Lung (tissue), 12 donors: ENCODE data around the gene OPALIN. TPM values are rescaled to one million over a fixed set of nuclear protein-coding genes. Genes with fewer than 3 reads are reported as not detected.

Experiments
- ATAC-seq: fragments of 200-7000 bp; cut with Tn5 transposase; one replicate; pipeline ENCODE4 v1.9.1; 2020; ENCODE audit warnings: moderate number of reproducible peaks; ENCODE audit not compliant: insufficient read depth, low FRiP score
- DNase-seq, 3 donors: peaks; one replicate each; pipeline ENCODE4 v3.0.0-alpha.2; 2013 to 2017
- H3K27ac ChIP-seq, 2 donors: one replicate each; pipeline ENCODE4 v1.5.1; 2013; ENCODE audit warnings: mild to moderate bottlenecking in 2 of 2, moderate library complexity in 2 of 2, control low read depth in 1 of 2, inconsistent platforms in 1 of 2, low read depth in 1 of 2, low read length in 1 of 2
- H3K27me3 ChIP-seq, 3 donors: one replicate each; pipeline ENCODE4 v1.5.1; 2013; ENCODE audit warnings: low read length in 2 of 3; ENCODE audit not compliant: control insufficient read depth in 3 of 3, insufficient read depth in 3 of 3
- H3K36me3 ChIP-seq, 4 donors: one replicate each; pipeline ENCODE4 v1.5.1; 2013; ENCODE audit warnings: low read length in 4 of 4, mild to moderate bottlenecking in 1 of 4, moderate library complexity in 1 of 4; ENCODE audit not compliant: control insufficient read depth in 4 of 4, insufficient read depth in 4 of 4
- H3K4me1 ChIP-seq, 5 donors: one replicate each; pipeline ENCODE4 v1.5.1; 2013; ENCODE audit warnings: low read length in 5 of 5, mild to moderate bottlenecking in 2 of 5, moderate library complexity in 1 of 5; ENCODE audit not compliant: control insufficient read depth in 5 of 5, insufficient read depth in 5 of 5
- H3K4me3 ChIP-seq: one replicate; pipeline ENCODE4 v1.5.1; 2013; ENCODE audit warnings: mild to moderate bottlenecking, control low read depth, moderate library complexity
- H3K9ac ChIP-seq, 2 donors: one replicate each; pipeline ENCODE4 v1.5.1; 2013; ENCODE audit warnings: low read length in 2 of 2, control low read depth in 1 of 2; ENCODE audit not compliant: insufficient read depth in 1 of 2
- H3K9me3 ChIP-seq, 4 donors: one replicate each; pipeline ENCODE4 v1.5.1; 2013; ENCODE audit warnings: low read length in 3 of 4, mild to moderate bottlenecking in 1 of 4, moderate library complexity in 1 of 4; ENCODE audit not compliant: control insufficient read depth in 4 of 4, insufficient read depth in 3 of 4
- WGBS, 2 donors: extraction: QIAGEN DNeasy Blood & Tissue Kit; methylation state at CpG; one replicate each; pipeline ENCODE4 v1.1.7; 2013; 5-methylcytosine and 5-hydroxymethylcytosine counted together
- polyA plus RNA-seq, 2 donors: library from polyadenylated mRNA; stranded (reverse); fragments of 200-250 nt; gene quantifications; one replicate each; pipeline ENCODE4 v1.2.1, GENCODE V29; 2013
- total RNA-seq, 2 donors: library from RNA; depleted of rRNA in 1 of 2; stranded (reverse); fragments of >200 nt in 1 of 2; gene quantifications; one replicate each; pipeline ENCODE4 v1.2.1, GENCODE V29; 2014 to 2021
- TF ChIP-seq, protein P1 (sequence below): IDR thresholded peaks from 2 replicates; pipeline ENCODE4 v1.5.1; 2012; ENCODE audit warnings: mild to moderate bottlenecking; ENCODE audit errors: control extremely low read depth, extremely low read depth
- donor health status: control.
- donor health status: control.
- donor health status: Bipolar disorder and iron deficiency.
- donor health status: healthy.
- donor health status: DM: yes; HTN: yes; CAD: no.

OPALIN gene
- total and polyA plus RNA-seq, 4 donors = not detected

DNA sequence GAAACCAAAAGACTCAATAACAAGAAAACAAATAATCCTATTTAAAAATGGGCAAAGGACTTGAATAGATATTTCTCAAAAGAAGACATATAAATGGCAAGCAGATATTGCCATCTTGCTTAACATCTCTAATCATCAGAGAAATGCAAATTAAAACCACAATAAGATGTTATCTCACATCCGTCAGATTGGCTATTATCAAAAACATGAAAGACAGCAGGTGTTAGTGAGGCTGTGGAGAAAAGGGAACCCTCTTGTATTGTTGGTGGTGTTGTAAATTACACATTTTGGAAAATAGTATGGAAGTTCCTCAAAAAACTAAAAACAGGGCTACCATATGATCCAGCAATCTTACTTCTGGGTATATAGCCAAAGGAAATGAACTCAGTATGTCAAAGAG lies 25.7 kb downstream of the OPALIN start:
- Histone ChIP-seq H3K4me3 (no peak overlapping the region), H3K9me3 (no peaks in the 10 kb centered on the region), H3K4me1 (no peaks in the 10 kb centered on the region), H3K27me3 (peaks cover 0 to 7% (median 2%) of the 10 kb centered on the region in 3 donors), H3K9ac (no peak overlapping the region), H3K36me3 (no peaks in the 10 kb centered on the region), H3K27ac (no peak overlapping the region)
- ATAC-seq (no peak), DNase-seq (no peak)
- WGBS, 2 donors = 32 to 63% methylated on average over 1 of the region's 1 CpG
- TF ChIP-seq, protein P1, sequence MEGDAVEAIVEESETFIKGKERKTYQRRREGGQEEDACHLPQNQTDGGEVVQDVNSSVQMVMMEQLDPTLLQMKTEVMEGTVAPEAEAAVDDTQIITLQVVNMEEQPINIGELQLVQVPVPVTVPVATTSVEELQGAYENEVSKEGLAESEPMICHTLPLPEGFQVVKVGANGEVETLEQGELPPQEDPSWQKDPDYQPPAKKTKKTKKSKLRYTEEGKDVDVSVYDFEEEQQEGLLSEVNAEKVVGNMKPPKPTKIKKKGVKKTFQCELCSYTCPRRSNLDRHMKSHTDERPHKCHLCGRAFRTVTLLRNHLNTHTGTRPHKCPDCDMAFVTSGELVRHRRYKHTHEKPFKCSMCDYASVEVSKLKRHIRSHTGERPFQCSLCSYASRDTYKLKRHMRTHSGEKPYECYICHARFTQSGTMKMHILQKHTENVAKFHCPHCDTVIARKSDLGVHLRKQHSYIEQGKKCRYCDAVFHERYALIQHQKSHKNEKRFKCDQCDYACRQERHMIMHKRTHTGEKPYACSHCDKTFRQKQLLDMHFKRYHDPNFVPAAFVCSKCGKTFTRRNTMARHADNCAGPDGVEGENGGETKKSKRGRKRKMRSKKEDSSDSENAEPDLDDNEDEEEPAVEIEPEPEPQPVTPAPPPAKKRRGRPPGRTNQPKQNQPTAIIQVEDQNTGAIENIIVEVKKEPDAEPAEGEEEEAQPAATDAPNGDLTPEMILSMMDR = no peak

DNA sequence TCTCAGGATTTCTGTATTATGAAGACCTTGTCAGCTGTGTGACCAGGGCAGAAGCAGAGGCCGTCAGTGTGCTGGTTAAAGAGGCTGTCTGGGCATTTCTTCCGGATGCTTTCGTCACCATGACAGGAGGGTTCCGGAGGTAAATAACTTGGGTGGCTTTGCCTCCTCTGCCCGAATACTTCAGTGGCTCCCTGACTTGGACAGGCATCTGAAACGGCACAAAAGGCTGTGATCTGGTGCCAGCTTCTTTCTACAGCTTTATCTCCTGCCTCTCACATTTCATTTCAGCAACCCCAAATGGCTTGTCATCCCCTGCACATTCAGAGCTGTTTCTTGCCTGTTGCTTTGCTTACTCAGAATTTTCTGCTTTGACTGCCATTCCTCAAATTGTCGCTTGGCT lies 31.3 kb downstream of the OPALIN start:
- peaks cover 0 to 5% (median 2%) of the 10 kb centered on the region in 3 donors for H3K27me3 ChIP-seq
- no peak overlapping the region for H3K27ac ChIP-seq
- ATAC-seq (no peak), DNase-seq (no peak)
- H3K9ac ChIP-seq = no peak overlapping the region
- WGBS, 2 donors = 77 to 90% methylated on average over 7 of the region's 7 CpGs
- TF ChIP-seq, protein P1 = no peak
- H3K9me3 ChIP-seq = peaks cover 0 to 2% (median 0%) of the 10 kb centered on the region in 4 donors
- no peak overlapping the region for H3K4me3 ChIP-seq
- H3K4me1 ChIP-seq = no peaks in the 10 kb centered on the region
- no peaks in the 10 kb centered on the region for H3K36me3 ChIP-seq

DNA sequence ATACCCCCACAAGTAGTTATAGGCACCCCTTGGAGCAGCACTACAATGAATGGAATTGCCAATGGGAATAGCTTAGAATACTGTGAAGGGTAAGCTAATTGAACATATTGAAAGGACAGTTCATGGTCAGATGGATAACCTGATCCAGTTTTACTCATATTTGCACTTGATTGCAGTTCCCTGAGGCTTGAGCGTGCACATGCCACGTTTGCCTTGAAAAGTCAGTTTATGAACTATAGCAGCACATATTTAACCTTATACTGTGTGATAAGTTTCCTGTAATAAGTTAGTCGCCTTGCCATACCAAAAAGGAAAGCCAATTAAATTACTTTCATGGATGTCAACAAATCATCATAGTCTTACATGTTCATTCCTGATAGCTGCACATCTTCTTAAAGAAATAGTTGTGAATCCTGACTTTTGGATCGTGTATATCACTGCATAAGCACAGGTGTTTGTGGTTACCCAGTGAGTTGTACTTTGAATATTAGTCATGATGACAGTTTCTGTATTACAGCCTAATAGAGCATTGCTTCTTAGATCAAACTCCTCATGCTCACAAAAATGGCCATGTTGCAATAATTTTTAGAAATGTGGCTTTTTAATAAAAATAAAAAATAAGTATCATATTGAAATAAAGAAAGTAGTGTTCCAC lies 33.0 kb downstream of the OPALIN start:
- Histone ChIP-seq H3K9me3 (peaks cover 0 to 2% (median 0%) of the 10 kb centered on the region in 4 donors), H3K36me3 (no peaks in the 10 kb centered on the region), H3K27ac (no peak overlapping the region), H3K4me1 (no peaks in the 10 kb centered on the region), H3K27me3 (peaks cover 0 to 4% (median under 1%) of the 10 kb centered on the region in 3 donors), H3K9ac (no peak overlapping the region), H3K4me3 (no peak overlapping the region)
- ATAC-seq (no peak), DNase-seq (no peak)
- TF ChIP-seq, protein P1 = no peak
- 81 to 87% methylated on average over 4 of the region's 4 CpGs for WGBS, 2 donors

DNA sequence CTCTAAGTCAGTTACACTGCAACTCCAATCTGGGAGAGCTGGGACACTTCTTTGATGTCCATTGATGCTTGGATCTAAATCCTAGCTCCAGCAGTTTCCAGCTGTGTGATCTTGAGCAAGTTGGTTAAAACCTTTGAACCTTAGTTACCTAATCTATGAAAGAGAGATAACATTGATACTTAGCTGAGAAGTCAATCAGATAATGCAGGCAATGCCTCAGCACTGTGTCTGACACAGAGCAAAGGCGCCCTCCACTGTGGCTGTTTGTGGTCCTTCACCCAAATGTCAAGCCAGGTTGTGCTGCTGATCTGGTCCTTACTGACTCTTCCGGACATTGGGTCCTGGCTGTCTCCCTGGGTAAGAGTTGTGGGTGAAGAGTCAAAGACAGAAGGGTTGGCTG lies 34.4 kb downstream of the OPALIN start:
- Histone ChIP-seq H3K4me3 (no peak overlapping the region), H3K36me3 (no peaks in the 10 kb centered on the region), H3K4me1 (no peaks in the 10 kb centered on the region), H3K9me3 (peaks cover 0 to 2% (median 0%) of the 10 kb centered on the region in 4 donors), H3K27ac (no peak overlapping the region), H3K27me3 (peaks cover 0 to 5% (median 3%) of the 10 kb centered on the region in 3 donors), H3K9ac (no peak overlapping the region)
- DNase-seq (no peak), ATAC-seq (no peak)
- WGBS, 2 donors = 84 to 89% methylated on average over 2 of the region's 2 CpGs
- TF ChIP-seq, protein P1 = no peak
